HepG2 (cell line): ENCODE measurements around the gene STIP1. TPM values are rescaled to one million over a fixed set of nuclear protein-coding genes. Genes with fewer than 3 reads are reported as not detected.
A peak's percentile ranks its signal among the peaks of the same experiment; 100 is the strongest.

Source experiments
- ARID2 ChIP-seq: sonication (generic); formaldehyde crosslinking; IDR thresholded peaks from 2 replicates; pipeline ENCODE4 v1.8.1; 2022; ENCODE audit warnings: mild to moderate bottlenecking, missing genetic modification reagents, borderline replicate concordance
- MAZ ChIP-seq, 2 experiments: sonication (generic) in 1 of 2; formaldehyde crosslinking in 1 of 2; IDR thresholded peaks; 2 replicates each; pipeline versions ENCODE4 v1.5.0 to v1.6.1; 2012 to 2020; ENCODE audit warnings: low read depth in 2 of 2, mild to moderate bottlenecking in 2 of 2, borderline replicate concordance in 1 of 2, improper control_type of control experiment in 1 of 2, low read length in 1 of 2, missing genetic modification reagents in 1 of 2, moderate library complexity in 1 of 2
- NFKBIZ ChIP-seq: IDR thresholded peaks from 2 replicates; pipeline ENCODE4 v1.6.1; 2018; ENCODE audit warnings: missing genetic modification reagents, missing compliant biosample characterization
- SMC3 ChIP-seq: IDR thresholded peaks from 2 replicates; pipeline ENCODE4 v1.6.1; 2011; ENCODE audit warnings: low read length, improper control_type of control experiment
- TCF7L2 ChIP-seq: IDR thresholded peaks from 2 replicates; pipeline ENCODE4 v1.6.1; 2011; ENCODE audit warnings: mild to moderate bottlenecking, low read depth, low read length, moderate library complexity
- ZNF383 ChIP-seq: sonication (generic); formaldehyde crosslinking; IDR thresholded peaks from 2 replicates; pipeline ENCODE4 v1.4.0; 2020; ENCODE audit warnings: missing genetic modification reagents, mild to moderate bottlenecking, borderline replicate concordance
- polyA plus RNA-seq, 8 experiments: library from polyadenylated mRNA; depleted of rRNA in 3 of 8; stranded (reverse) in 7 of 8; unstranded in 1 of 8; fragments of >200 nt; fragmentation: Illumina TruSeq in 4 of 8; extraction: Trizol in 4 of 8; gene quantifications; 2 replicates each; pipeline versions ENCODE4 v1.2.1 to v1.2.3, GENCODE V29; 2011 to 2016; ENCODE audit warnings: low read depth in 4 of 8, missing spikeins in 1 of 8, mixed read lengths in 1 of 8; ENCODE audit not compliant: insufficient read depth in 1 of 8
- total RNA-seq, 5 experiments: library from RNA; depleted of rRNA; stranded (reverse); fragments of >200 nt; fragmentation: Illumina TruSeq; extraction: Trizol; gene quantifications; 2 replicates each; pipeline ENCODE4 v1.2.3, GENCODE V29; 2016; ENCODE audit warnings: low read depth in 1 of 5
- TF ChIP-seq, protein P1 (sequence below): sonication (generic); formaldehyde crosslinking; IDR thresholded peaks from 2 replicates; pipeline ENCODE4 v1.4.0; 2020; ENCODE audit warnings: missing genetic modification reagents
- TF ChIP-seq, protein P2 (sequence below): sonication (generic); formaldehyde crosslinking; IDR thresholded peaks from 2 replicates; pipeline ENCODE4 v1.9.0; 2021; ENCODE audit warnings: missing genetic modification reagents, borderline replicate concordance
- TF ChIP-seq, protein P3 (sequence below): sonication (generic); formaldehyde crosslinking; IDR thresholded peaks from 2 replicates; pipeline ENCODE4 v1.4.0; 2020; ENCODE audit warnings: mild to moderate bottlenecking, missing genetic modification reagents

STIP1 gene
- total and polyA plus RNA-seq, 2 of the 13 experiments (the other 11 are each of a cell fraction or from before 2014, with no cell fraction given), result 81.1 to 217 TPM

DNA sequence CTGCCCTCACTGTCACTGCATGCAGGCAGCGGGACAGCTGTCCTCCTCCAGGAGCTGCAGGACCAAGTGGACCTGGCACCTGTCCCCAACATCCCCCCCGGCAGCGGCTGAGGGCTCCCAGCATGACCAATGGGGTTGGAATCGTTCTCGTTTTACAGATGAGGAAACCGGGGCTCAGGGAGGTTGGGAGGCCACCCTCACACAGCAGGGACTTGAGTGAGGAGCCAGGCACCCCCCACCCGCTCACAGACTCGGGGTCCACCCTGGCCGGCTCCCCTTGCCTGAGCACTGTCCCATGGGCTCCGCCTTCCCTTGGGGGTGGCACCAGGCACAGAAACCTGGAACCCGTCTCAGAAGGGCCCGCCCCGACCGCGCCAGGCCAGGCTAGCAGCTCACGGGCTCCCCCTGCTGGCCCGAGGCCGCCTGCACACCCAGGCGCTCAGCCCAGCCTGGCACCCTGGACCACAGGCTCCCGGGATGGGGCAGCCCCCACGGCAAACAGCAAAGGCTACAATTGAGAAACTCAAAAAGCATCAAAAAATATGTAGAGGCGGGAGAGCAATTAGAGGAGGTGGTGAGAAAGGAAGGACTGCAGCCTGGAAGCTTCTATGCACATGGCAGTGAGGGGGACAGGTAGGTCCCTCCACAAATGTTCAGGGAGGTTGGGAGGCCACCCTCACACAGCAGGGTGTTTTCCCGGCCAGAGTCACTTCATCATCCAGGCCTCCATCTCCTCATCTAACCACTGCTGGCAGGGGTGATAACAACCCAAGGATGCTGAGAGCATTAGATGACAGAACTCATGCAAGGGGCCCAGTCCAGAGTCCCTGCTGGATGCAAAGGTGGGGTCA lies 32.9 kb upstream of the STIP1 start (continued):
- TF ChIP-seq, protein P1, sequence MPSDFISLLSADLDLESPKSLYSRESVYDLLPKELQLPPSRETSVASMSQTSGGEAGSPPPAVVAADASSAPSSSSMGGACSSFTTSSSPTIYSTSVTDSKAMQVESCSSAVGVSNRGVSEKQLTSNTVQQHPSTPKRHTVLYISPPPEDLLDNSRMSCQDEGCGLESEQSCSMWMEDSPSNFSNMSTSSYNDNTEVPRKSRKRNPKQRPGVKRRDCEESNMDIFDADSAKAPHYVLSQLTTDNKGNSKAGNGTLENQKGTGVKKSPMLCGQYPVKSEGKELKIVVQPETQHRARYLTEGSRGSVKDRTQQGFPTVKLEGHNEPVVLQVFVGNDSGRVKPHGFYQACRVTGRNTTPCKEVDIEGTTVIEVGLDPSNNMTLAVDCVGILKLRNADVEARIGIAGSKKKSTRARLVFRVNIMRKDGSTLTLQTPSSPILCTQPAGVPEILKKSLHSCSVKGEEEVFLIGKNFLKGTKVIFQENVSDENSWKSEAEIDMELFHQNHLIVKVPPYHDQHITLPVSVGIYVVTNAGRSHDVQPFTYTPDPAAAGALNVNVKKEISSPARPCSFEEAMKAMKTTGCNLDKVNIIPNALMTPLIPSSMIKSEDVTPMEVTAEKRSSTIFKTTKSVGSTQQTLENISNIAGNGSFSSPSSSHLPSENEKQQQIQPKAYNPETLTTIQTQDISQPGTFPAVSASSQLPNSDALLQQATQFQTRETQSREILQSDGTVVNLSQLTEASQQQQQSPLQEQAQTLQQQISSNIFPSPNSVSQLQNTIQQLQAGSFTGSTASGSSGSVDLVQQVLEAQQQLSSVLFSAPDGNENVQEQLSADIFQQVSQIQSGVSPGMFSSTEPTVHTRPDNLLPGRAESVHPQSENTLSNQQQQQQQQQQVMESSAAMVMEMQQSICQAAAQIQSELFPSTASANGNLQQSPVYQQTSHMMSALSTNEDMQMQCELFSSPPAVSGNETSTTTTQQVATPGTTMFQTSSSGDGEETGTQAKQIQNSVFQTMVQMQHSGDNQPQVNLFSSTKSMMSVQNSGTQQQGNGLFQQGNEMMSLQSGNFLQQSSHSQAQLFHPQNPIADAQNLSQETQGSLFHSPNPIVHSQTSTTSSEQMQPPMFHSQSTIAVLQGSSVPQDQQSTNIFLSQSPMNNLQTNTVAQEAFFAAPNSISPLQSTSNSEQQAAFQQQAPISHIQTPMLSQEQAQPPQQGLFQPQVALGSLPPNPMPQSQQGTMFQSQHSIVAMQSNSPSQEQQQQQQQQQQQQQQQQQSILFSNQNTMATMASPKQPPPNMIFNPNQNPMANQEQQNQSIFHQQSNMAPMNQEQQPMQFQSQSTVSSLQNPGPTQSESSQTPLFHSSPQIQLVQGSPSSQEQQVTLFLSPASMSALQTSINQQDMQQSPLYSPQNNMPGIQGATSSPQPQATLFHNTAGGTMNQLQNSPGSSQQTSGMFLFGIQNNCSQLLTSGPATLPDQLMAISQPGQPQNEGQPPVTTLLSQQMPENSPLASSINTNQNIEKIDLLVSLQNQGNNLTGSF (CRISPR knock-in tag), result no peak
- no peak for TF ChIP-seq MAZ (IDR thresholded peaks at IDR 0.05; ENCODE audit: borderline replicate concordance, low read depth, low read length)
- TF ChIP-seq MAZ (CRISPR knock-in tag; IDR thresholded peaks at IDR 0.05; ENCODE audit: low read depth), result no peak
- TF ChIP-seq, protein P2, sequence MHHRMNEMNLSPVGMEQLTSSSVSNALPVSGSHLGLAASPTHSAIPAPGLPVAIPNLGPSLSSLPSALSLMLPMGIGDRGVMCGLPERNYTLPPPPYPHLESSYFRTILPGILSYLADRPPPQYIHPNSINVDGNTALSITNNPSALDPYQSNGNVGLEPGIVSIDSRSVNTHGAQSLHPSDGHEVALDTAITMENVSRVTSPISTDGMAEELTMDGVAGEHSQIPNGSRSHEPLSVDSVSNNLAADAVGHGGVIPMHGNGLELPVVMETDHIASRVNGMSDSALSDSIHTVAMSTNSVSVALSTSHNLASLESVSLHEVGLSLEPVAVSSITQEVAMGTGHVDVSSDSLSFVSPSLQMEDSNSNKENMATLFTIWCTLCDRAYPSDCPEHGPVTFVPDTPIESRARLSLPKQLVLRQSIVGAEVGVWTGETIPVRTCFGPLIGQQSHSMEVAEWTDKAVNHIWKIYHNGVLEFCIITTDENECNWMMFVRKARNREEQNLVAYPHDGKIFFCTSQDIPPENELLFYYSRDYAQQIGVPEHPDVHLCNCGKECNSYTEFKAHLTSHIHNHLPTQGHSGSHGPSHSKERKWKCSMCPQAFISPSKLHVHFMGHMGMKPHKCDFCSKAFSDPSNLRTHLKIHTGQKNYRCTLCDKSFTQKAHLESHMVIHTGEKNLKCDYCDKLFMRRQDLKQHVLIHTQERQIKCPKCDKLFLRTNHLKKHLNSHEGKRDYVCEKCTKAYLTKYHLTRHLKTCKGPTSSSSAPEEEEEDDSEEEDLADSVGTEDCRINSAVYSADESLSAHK (CRISPR knock-in tag), result no peak
- TF ChIP-seq SMC3, result peak; percentile 4; the same call in 1 of the 2 replicates
- TF ChIP-seq, protein P3, sequence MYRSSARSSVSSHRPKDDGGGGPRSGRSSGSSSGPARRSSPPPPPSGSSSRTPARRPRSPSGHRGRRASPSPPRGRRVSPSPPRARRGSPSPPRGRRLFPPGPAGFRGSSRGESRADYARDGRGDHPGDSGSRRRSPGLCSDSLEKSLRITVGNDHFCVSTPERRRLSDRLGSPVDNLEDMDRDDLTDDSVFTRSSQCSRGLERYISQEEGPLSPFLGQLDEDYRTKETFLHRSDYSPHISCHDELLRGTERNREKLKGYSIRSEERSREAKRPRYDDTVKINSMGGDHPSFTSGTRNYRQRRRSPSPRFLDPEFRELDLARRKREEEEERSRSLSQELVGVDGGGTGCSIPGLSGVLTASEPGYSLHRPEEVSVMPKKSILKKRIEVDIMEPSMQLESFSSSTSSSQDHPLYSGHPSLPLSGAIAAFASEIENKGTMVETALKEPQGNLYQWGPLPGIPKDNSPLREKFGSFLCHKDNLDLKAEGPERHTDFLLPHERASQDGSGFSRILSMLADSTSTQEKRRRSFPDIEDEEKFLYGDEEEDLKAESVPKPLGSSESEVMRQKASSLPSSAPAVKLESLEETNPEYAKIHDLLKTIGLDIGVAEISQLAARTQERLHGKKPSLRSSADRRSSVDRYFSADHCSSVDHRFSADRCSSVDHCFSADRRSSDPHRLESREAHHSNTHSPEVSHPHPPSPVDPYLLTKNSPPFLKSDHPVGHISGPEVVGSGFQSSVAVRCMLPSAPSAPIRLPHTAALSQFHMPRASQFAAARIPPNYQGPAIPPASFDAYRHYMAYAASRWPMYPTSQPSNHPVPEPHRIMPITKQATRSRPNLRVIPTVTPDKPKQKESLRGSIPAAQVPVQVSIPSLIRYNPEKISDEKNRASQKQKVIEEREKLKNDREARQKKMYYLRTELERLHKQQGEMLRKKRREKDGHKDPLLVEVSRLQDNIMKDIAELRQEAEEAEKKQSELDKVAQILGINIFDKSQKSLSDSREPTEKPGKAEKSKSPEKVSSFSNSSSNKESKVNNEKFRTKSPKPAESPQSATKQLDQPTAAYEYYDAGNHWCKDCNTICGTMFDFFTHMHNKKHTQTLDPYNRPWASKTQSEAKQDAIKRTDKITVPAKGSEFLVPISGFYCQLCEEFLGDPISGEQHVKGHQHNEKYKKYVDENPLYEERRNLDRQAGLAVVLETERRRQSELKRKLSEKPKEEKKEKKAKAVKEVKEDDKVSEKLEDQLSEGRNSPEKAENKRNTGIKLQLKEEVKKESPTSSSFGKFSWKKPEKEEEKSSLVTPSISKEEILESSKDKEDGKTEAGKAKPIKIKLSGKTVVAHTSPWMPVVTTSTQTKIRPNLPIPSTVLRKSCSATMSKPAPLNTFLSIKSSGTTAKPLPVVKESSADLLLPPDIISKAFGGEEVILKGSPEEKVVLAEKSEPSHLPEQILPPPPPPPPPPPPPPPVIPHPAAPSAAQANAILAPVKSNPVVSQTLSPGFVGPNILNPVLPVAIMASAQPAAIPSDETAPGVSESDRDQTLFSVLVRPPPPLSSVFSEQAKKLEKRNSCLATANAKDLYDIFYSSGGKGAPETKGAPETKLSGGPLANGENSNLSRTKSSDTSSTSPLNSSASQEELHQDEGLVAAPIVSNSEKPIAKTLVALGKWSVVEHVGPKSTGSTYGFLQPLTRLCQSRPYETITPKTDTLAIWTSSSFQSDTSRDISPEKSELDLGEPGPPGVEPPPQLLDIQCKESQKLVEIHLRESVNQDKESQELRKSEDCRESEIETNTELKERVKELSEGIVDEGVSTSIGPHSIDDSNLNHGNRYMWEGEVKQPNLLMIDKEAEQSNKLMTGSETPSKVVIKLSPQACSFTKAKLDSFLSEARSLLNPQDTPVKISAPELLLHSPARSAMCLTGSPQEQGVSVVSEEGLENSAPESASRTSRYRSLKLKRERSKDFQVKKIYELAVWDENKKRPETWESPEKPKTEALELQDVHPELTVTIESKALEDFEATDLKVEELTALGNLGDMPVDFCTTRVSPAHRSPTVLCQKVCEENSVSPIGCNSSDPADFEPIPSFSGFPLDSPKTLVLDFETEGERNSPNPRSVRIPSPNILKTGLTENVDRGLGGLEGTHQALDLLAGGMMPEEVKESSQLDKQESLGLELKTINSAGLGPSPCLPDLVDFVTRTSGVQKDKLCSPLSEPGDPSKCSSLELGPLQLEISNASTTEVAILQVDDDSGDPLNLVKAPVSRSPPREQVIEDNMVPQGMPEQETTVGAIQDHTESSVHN (CRISPR knock-in tag), result no peak
- no peak for TF ChIP-seq ZNF383 (CRISPR knock-in tag)
- TF ChIP-seq NFKBIZ (CRISPR knock-in tag), result no peak
- no peak for TF ChIP-seq ARID2 (CRISPR knock-in tag)
- TF ChIP-seq TCF7L2, result no peak
